Umbilical cord (tissue), 2 donors: ENCODE measurements around the gene RBM23. TPM values are rescaled to one million over a fixed set of nuclear protein-coding genes. Genes with fewer than 3 reads are reported as not detected.

Experiments used
- DNase-seq: peaks from one replicate; pipeline ENCODE4 v3.0.0-alpha.2; 2015; ENCODE audit warnings: low spot score
- total RNA-seq: library from RNA; depleted of rRNA; stranded (reverse); fragments of >200 nt; gene quantifications from one replicate; pipeline ENCODE4 v1.2.3, GENCODE V29; 2014; ENCODE audit warnings: low replicate concordance; ENCODE audit not compliant: insufficient read depth

RBM23 gene
- total RNA-seq, 1 donor from 2014 or later, result 56.8 TPM

GRCh38 chr14:22844221-22845102 lies 74.5 kb downstream of the RBM23 start:
- DNase-seq, result no peak

Other genes starting within 250 kb of the RBM23 start
- 20.7 TPM for gene OXA1L, start 152.5 kb downstream of the RBM23 start, total RNA-seq
- 4.8 TPM for gene SLC7A7, start 103.7 kb downstream of the RBM23 start, total RNA-seq
- 22.4 TPM for gene MRPL52, start 89.3 kb downstream of the RBM23 start, total RNA-seq
- 103 TPM for gene MMP14, start 82.6 kb downstream of the RBM23 start, total RNA-seq
- gene LRP10, start 47.4 kb downstream of the RBM23 start, total RNA-seq, result 22.9 TPM
- not detected for gene REM2, start 35.9 kb downstream of the RBM23 start, total RNA-seq
- gene PRMT5, start 10.2 kb upstream of the RBM23 start, total RNA-seq, result 86.9 TPM
- gene HAUS4, start 37.9 kb upstream of the RBM23 start, total RNA-seq, result 27.0 TPM
- gene AJUBA, start 63.4 kb upstream of the RBM23 start, total RNA-seq, result 69.1 TPM
- gene C14orf93, start 91.0 kb upstream of the RBM23 start, total RNA-seq, result 12.3 TPM
- 100 TPM for gene PSMB5, start 115.8 kb upstream of the RBM23 start, total RNA-seq
- 2.2 TPM for gene PSMB11, start 123.1 kb upstream of the RBM23 start, total RNA-seq
- 5.3 TPM for gene CDH24, start 138.4 kb upstream of the RBM23 start, total RNA-seq
- 52.5 TPM for gene ACIN1, start 176.0 kb upstream of the RBM23 start, total RNA-seq
- gene C14orf119, start 176.4 kb upstream of the RBM23 start, total RNA-seq, result 15.4 TPM
- 0.72 TPM for gene CIROP, start 185.8 kb upstream of the RBM23 start, total RNA-seq
- gene CEBPE, start 200.1 kb upstream of the RBM23 start, total RNA-seq, result 6.0 TPM